Tibial nerve (tissue), 4 donors: ENCODE data around the gene IFT172.

Experiments used
- EP300 ChIP-seq, 2 donors: sonication (generic); formaldehyde crosslinking; IDR thresholded peaks; one replicate each; pipeline ENCODE4 v1.6.1; 2017; ENCODE audit warnings: antibody characterized with exemption in 2 of 2, mild to moderate bottlenecking in 1 of 2
- POLR2A ChIP-seq, 2 donors: fragments of 450-650 bp; IDR thresholded peaks; one replicate each; pipeline ENCODE4 v1.6.1; 2017; ENCODE audit warnings: antibody characterized with exemption in 2 of 2, mild to moderate bottlenecking in 2 of 2, moderate library complexity in 2 of 2
- TF ChIP-seq, protein P1 (sequence below), 5 experiments: fragments of 200-600 bp in 3 of 5; fragments of 450-650 bp in 2 of 5; sonication (generic) in 3 of 5; IDR thresholded peaks; one replicate each; pipeline ENCODE4 v1.5.1; 2016 to 2019; ENCODE audit warnings: antibody characterized with exemption in 5 of 5, mild to moderate bottlenecking in 3 of 5, moderate library complexity in 2 of 5

DNA sequence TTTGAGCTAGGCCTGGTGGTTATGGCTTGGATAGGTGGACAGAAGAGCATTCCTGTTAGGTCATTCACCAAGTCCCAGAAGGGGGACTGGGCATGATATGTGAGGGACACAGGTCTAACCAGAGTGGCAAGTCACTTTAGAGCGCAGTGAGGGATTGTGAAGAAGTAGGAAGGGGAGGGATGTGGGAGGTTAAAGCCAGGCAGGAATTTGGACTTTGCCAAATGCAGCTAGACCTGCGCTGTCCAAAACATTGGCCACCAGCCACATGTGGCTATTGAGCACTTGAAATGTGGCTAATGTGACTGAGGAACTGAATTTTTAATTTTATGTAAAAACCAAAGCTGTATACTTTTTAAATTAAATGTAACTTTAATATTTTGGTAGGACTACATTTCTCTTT, 30.8 kb upstream of the IFT172 start:
- TF ChIP-seq, protein P1, sequence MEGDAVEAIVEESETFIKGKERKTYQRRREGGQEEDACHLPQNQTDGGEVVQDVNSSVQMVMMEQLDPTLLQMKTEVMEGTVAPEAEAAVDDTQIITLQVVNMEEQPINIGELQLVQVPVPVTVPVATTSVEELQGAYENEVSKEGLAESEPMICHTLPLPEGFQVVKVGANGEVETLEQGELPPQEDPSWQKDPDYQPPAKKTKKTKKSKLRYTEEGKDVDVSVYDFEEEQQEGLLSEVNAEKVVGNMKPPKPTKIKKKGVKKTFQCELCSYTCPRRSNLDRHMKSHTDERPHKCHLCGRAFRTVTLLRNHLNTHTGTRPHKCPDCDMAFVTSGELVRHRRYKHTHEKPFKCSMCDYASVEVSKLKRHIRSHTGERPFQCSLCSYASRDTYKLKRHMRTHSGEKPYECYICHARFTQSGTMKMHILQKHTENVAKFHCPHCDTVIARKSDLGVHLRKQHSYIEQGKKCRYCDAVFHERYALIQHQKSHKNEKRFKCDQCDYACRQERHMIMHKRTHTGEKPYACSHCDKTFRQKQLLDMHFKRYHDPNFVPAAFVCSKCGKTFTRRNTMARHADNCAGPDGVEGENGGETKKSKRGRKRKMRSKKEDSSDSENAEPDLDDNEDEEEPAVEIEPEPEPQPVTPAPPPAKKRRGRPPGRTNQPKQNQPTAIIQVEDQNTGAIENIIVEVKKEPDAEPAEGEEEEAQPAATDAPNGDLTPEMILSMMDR (IDR thresholded peaks at IDR 0.05), result no peak
- TF ChIP-seq EP300 (IDR thresholded peaks at IDR 0.05) (no peak), POLR2A (IDR thresholded peaks at IDR 0.05) (no peak)
